SK-N-MC (cell line): ENCODE measurements around the gene HOTAIR.

ENCODE experiments used
- EZH2 ChIP-seq: fragments of 200-600 bp; sonication (generic); IDR thresholded peaks from one replicate; pipeline ENCODE4 v1.6.1; 2017; ENCODE audit warnings: antibody characterized with exemption
- POLR2AphosphoS5 ChIP-seq: IDR thresholded peaks from 2 replicates; pipeline ENCODE4 v1.6.1; 2012; ENCODE audit warnings: mild to moderate bottlenecking, low read depth, low read length, borderline replicate concordance

DNA sequence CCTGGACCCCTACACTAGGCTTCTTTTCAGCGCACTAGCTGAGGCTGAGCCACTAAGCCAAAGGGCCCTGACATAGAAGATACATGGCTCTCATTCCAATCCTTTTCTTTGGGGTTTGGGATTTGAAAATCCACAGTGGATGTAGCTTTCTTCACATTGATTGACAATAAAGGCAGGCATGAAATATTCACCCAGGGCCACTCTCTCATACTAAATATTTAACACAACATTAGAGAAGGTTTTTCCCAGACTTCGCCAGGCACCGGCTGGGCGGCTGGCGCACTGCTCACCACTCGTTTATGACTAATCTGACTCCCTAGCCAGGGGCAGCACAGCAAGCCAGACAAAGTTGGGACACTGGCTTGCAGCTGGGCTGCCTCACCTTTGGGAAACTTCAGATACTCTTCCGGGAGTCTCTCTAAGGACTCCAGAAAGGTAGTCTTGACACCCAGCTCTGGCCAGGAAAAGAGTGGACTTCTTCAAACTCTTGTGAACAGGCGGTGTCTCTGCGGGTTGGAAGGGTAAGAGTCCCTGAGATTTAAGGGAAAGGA lies 2.5 kb downstream of the HOTAIR start:
- TF ChIP-seq EZH2 = no peak
- no peak for TF ChIP-seq POLR2AphosphoS5
